ENCODE measurements around the gene TRIM37.
A peak's percentile ranks its signal among the peaks of the same experiment; 100 is the strongest.

The TRIM37 gene

GRCh38 chr17:59027750-59028149, 78.9 kb downstream of the TRIM37 start:
- peak; percentile 74 for DNase-seq

GRCh38 chr17:59026176-59026939, 80.3 kb downstream of the TRIM37 start:
- DNase-seq = peak; percentile 43

GRCh38 chr17:59024916-59025315, 81.8 kb downstream of the TRIM37 start:
- no peak for DNase-seq

GRCh38 chr17:59018019-59018418, 88.7 kb downstream of the TRIM37 start:
- DNase-seq = no peak

- DNase-seq = no peak
Measured at GRCh38 chr17:59011975-59012374, 94.7 kb downstream of the TRIM37 start.

- DNase-seq = no peak
Measured at GRCh38 chr17:59010026-59010425, 96.7 kb downstream of the TRIM37 start.

- DNase-seq = no peak
Measured at GRCh38 chr17:59008737-59009136, 97.9 kb downstream of the TRIM37 start.

GRCh38 chr17:59007995-59008394, 98.7 kb downstream of the TRIM37 start:
- DNase-seq = no peak

GRCh38 chr17:59004338-59005111, 102.2 kb downstream of the TRIM37 start:
- DNase-seq = peak; percentile 65

- no peak for DNase-seq
Measured at GRCh38 chr17:59003860-59004259, 102.8 kb downstream of the TRIM37 start.

- no peak for DNase-seq
Measured at GRCh38 chr17:59002848-59003247, 103.8 kb downstream of the TRIM37 start.

- DNase-seq = no peak
Measured at GRCh38 chr17:59002126-59002525, 104.6 kb downstream of the TRIM37 start.

GRCh38 chr17:59001158-59001814, 105.4 kb downstream of the TRIM37 start:
- no peak for DNase-seq

GRCh38 chr17:59000022-59000421, 106.7 kb downstream of the TRIM37 start:
- no peak for DNase-seq

- DNase-seq = no peak
Measured at GRCh38 chr17:58999500-58999899, 107.2 kb downstream of the TRIM37 start.

GRCh38 chr17:58998871-58999270, 107.8 kb downstream of the TRIM37 start:
- DNase-seq = no peak

- DNase-seq = no peak
Measured at GRCh38 chr17:58997756-58998553, 108.7 kb downstream of the TRIM37 start.

GRCh38 chr17:58996968-58997367, 109.7 kb downstream of the TRIM37 start:
- no peak for DNase-seq

- no peak for DNase-seq
Measured at GRCh38 chr17:58995247-58995940, 111.3 kb downstream of the TRIM37 start.

- DNase-seq = no peak
Measured at GRCh38 chr17:58993311-58993710, 113.4 kb downstream of the TRIM37 start.

- no peak for DNase-seq
Measured at GRCh38 chr17:58991718-58992331, 114.9 kb downstream of the TRIM37 start.

GRCh38 chr17:58989629-58990028, 117.1 kb downstream of the TRIM37 start:
- DNase-seq = no peak
